ENCODE data around the gene SYT3. TPM values are rescaled to one million over a fixed set of nuclear protein-coding genes. Genes with fewer than 3 reads are reported as not detected.

The SYT3 gene
- polyA plus RNA-seq, 1 donor (not counting 4 experiments of a cell fraction or from before 2014, with no cell fraction given) = not detected

- H3K27me3 ChIP-seq (ENCODE audit: control insufficient read depth, extremely low read depth, insufficient read depth, low read length) = peaks cover 7% of the 10 kb centered on the region
- H3K27ac ChIP-seq (ENCODE audit: control insufficient read depth, insufficient read depth, low read length) = no peak overlapping the region
- DNase-seq (ENCODE audit: low read depth, low spot score) (no peak), FAIRE-seq (no peak)
- H3K9me1 ChIP-seq (ENCODE audit: control insufficient read depth, extremely low read depth, insufficient read depth, low read length) = no peaks in the 10 kb centered on the region
- H4K20me1 ChIP-seq (ENCODE audit: control insufficient read depth, extremely low read depth, insufficient read depth, low read length) = peaks cover 2% of the 10 kb centered on the region
- no peaks in the 10 kb centered on the region for H3K9me3 ChIP-seq (ENCODE audit: control insufficient read depth, low read depth, low read length)
- H3K36me3 ChIP-seq (ENCODE audit: control insufficient read depth in 2 of 2, extremely low read depth in 1 of 2, insufficient read depth in 2 of 2, low read length in 2 of 2) = no peaks in the 10 kb centered on the region
- H3K9ac ChIP-seq (ENCODE audit: control insufficient read depth, extremely low read depth, insufficient read depth, low read length) = no peak overlapping the region
- H3K4me2 ChIP-seq (ENCODE audit: control insufficient read depth, extremely low read depth, insufficient read depth, low read depth, low read length) = no peak overlapping the region
- H3K4me3 ChIP-seq (ENCODE audit: control insufficient read depth in 2 of 3, extremely low read depth in 1 of 3, insufficient read depth in 2 of 3, low read depth in 1 of 3, low read length in 3 of 3) = no peak overlapping the region
- dilution Hi-C loops (cut with MboI; ENCODE audit: extremely low pct_ligation_motif_present, low sequenced_read_pairs) = no loop called here
- no peaks in the 10 kb centered on the region for H3K4me1 ChIP-seq (ENCODE audit: control insufficient read depth, extremely low read depth, insufficient read depth, low read length)
- no peak for TF ChIP-seq EZH2 (IDR thresholded peaks at IDR 0.05; ENCODE audit: low read length)
- no peak for TF ChIP-seq CTCF (optimal IDR thresholded peaks at IDR 0.05 in 1 of 3, IDR thresholded peaks at IDR 0.05 in 1 of 3, conservative IDR thresholded peaks at IDR 0.05 in 1 of 3; ENCODE audit: extremely low read depth in 1 of 3, insufficient read depth in 2 of 3, low read length in 3 of 3)
- no peak overlapping the region for H2AFZ ChIP-seq (ENCODE audit: control insufficient read depth, low read length)
- H3K79me2 ChIP-seq (ENCODE audit: control insufficient read depth, insufficient read depth, low read length) = no peaks in the 10 kb centered on the region
Measured at GRCh38 chr19:50660088-50660366, 20.3 kb upstream of the SYT3 start.

GRCh38 chr19:50659318-50660087 is 19.8 kb upstream of the SYT3 start:
- Histone ChIP-seq H3K27ac (ENCODE audit: control insufficient read depth, insufficient read depth, low read length) (no peak overlapping the region), H3K4me2 (ENCODE audit: control insufficient read depth, extremely low read depth, insufficient read depth, low read depth, low read length) (no peak overlapping the region), H4K20me1 (ENCODE audit: control insufficient read depth, extremely low read depth, insufficient read depth, low read length) (peaks cover 2% of the 10 kb centered on the region), H3K36me3 (ENCODE audit: control insufficient read depth in 2 of 2, extremely low read depth in 1 of 2, insufficient read depth in 2 of 2, low read length in 2 of 2) (no peaks in the 10 kb centered on the region), H2AFZ (ENCODE audit: control insufficient read depth, low read length) (no peak overlapping the region), H3K4me1 (ENCODE audit: control insufficient read depth, extremely low read depth, insufficient read depth, low read length) (no peaks in the 10 kb centered on the region), H3K9me1 (ENCODE audit: control insufficient read depth, extremely low read depth, insufficient read depth, low read length) (no peaks in the 10 kb centered on the region), H3K9me3 (ENCODE audit: control insufficient read depth, low read depth, low read length) (no peaks in the 10 kb centered on the region), H3K9ac (ENCODE audit: control insufficient read depth, extremely low read depth, insufficient read depth, low read length) (no peak overlapping the region), H3K79me2 (ENCODE audit: control insufficient read depth, insufficient read depth, low read length) (no peaks in the 10 kb centered on the region), H3K27me3 (ENCODE audit: control insufficient read depth, extremely low read depth, insufficient read depth, low read length) (peaks cover 7% of the 10 kb centered on the region), H3K4me3 (ENCODE audit: control insufficient read depth in 2 of 3, extremely low read depth in 1 of 3, insufficient read depth in 2 of 3, low read depth in 1 of 3, low read length in 3 of 3) (no peak overlapping the region)
- no peak for DNase-seq (ENCODE audit: low read depth, low spot score)
- dilution Hi-C loops (cut with MboI; ENCODE audit: extremely low pct_ligation_motif_present, low sequenced_read_pairs) = no loop called here
- TF ChIP-seq EZH2 (IDR thresholded peaks at IDR 0.05; ENCODE audit: low read length) (no peak), CTCF (optimal IDR thresholded peaks at IDR 0.05 in 1 of 3, IDR thresholded peaks at IDR 0.05 in 1 of 3, conservative IDR thresholded peaks at IDR 0.05 in 1 of 3; ENCODE audit: extremely low read depth in 1 of 3, insufficient read depth in 2 of 3, low read length in 3 of 3) (no peak)
- no peak for FAIRE-seq
